Measurements from ENCODE around the gene BHMT2. TPM values are rescaled to one million over a fixed set of nuclear protein-coding genes. Genes with fewer than 3 reads are reported as not detected.

BHMT2 gene
- total and polyA plus RNA-seq, 2 of the 13 experiments (the other 11 are each of a cell fraction or from before 2014, with no cell fraction given) = 13.8 to 18.8 TPM

GRCh38 chr5:79111960-79112702, 42.6 kb downstream of the BHMT2 start (continued):
- TF ChIP-seq PREB (CRISPR knock-in tag; IDR thresholded peaks at IDR 0.05) = no peak
- 0 out of 2 replicates have a peak, but pooled peaks have one; percentile 7 for TF ChIP-seq PITX1 (CRISPR knock-in tag; IDR thresholded peaks at IDR 0.05)
- 0 out of 2 replicates have a peak, but pooled peaks have one; percentile 11 for TF ChIP-seq HDAC1 (CRISPR knock-in tag; IDR thresholded peaks at IDR 0.05)
- TF ChIP-seq ZNF768 (CRISPR knock-in tag; IDR thresholded peaks at IDR 0.05) = peak; percentile 29; the same call in 1 of the 2 replicates
- 0 out of 2 replicates have a peak, but pooled peaks have one; percentile 71 for TF ChIP-seq EZH2 (conservative IDR thresholded peaks at IDR 0.05; ENCODE audit: low read depth, low read length)
- TF ChIP-seq, protein P1, sequence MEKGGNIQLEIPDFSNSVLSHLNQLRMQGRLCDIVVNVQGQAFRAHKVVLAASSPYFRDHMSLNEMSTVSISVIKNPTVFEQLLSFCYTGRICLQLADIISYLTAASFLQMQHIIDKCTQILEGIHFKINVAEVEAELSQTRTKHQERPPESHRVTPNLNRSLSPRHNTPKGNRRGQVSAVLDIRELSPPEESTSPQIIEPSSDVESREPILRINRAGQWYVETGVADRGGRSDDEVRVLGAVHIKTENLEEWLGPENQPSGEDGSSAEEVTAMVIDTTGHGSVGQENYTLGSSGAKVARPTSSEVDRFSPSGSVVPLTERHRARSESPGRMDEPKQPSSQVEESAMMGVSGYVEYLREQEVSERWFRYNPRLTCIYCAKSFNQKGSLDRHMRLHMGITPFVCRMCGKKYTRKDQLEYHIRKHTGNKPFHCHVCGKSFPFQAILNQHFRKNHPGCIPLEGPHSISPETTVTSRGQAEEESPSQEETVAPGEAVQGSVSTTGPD (CRISPR knock-in tag; IDR thresholded peaks at IDR 0.05) = no peak
- TF ChIP-seq HMGXB4 (CRISPR knock-in tag; IDR thresholded peaks at IDR 0.05; ENCODE audit: borderline replicate concordance in 1 of 2, low read depth in 1 of 2) = 0 out of 4 replicates have a peak, but pooled peaks have one; percentile 31 to 45
- TF ChIP-seq PTBP1 (IDR thresholded peaks at IDR 0.05; ENCODE audit: low read depth, low read length, poor library complexity, severe bottlenecking) = no peak
- TF ChIP-seq, protein P2, sequence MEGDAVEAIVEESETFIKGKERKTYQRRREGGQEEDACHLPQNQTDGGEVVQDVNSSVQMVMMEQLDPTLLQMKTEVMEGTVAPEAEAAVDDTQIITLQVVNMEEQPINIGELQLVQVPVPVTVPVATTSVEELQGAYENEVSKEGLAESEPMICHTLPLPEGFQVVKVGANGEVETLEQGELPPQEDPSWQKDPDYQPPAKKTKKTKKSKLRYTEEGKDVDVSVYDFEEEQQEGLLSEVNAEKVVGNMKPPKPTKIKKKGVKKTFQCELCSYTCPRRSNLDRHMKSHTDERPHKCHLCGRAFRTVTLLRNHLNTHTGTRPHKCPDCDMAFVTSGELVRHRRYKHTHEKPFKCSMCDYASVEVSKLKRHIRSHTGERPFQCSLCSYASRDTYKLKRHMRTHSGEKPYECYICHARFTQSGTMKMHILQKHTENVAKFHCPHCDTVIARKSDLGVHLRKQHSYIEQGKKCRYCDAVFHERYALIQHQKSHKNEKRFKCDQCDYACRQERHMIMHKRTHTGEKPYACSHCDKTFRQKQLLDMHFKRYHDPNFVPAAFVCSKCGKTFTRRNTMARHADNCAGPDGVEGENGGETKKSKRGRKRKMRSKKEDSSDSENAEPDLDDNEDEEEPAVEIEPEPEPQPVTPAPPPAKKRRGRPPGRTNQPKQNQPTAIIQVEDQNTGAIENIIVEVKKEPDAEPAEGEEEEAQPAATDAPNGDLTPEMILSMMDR (CRISPR knock-in tag; IDR thresholded peaks at IDR 0.05) = peak; percentile 68
- TF ChIP-seq ZNF660 (CRISPR knock-in tag; IDR thresholded peaks at IDR 0.05; ENCODE audit: borderline replicate concordance, low read depth) = no peak
- peak; percentile 62 for TF ChIP-seq UBTF (CRISPR knock-in tag; IDR thresholded peaks at IDR 0.05)
- TF ChIP-seq, protein P3, sequence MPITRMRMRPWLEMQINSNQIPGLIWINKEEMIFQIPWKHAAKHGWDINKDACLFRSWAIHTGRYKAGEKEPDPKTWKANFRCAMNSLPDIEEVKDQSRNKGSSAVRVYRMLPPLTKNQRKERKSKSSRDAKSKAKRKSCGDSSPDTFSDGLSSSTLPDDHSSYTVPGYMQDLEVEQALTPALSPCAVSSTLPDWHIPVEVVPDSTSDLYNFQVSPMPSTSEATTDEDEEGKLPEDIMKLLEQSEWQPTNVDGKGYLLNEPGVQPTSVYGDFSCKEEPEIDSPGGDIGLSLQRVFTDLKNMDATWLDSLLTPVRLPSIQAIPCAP (CRISPR knock-in tag; IDR thresholded peaks at IDR 0.05; ENCODE audit: low read depth) = no peak
- 0 out of 2 replicates have a peak, but pooled peaks have one; percentile 63 for TF ChIP-seq ZNF800 (CRISPR knock-in tag; IDR thresholded peaks at IDR 0.05)
- peak; percentile 24; the same call in 1 of the 2 replicates for TF ChIP-seq ZMYM4 (CRISPR knock-in tag; IDR thresholded peaks at IDR 0.05)
